ENCODE measurements around the gene EPB41L4A.
A peak's percentile ranks its signal among the peaks of the same experiment; 100 is the strongest.

Gene EPB41L4A

DNA sequence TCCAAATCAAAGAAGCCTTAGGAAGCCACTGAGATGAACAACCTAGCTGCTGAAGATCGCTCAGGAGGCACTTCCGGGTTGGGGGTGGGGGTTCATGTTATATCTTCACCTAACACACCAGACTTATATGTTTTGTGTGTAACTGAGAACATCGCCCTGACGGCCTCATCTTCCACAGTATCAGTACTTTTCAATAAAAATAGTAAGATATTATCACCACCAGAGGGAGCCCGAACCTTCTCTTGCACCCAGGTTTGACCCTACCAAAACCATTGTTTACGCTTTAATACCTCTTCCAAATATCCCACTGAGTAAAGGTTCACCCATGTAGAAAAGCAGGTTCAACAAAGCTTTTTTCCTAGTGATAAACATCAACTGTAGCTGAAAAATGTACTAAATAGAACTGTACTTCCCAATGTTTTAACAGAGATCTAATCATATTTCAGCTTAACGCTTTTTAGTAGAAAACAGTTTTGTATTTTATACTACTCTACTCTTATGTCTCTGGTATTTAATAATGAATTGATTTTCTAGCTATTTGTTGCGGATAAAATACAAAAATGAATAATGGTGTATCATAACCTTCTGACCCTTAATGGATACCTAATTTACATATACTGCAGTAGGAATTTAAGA, 244.0 kb downstream of the EPB41L4A start:
- peaks cover 4% of the 10 kb centered on the region for H3K4me1 ChIP-seq (ENCODE audit: low read depth, poor library complexity, severe bottlenecking)

DNA sequence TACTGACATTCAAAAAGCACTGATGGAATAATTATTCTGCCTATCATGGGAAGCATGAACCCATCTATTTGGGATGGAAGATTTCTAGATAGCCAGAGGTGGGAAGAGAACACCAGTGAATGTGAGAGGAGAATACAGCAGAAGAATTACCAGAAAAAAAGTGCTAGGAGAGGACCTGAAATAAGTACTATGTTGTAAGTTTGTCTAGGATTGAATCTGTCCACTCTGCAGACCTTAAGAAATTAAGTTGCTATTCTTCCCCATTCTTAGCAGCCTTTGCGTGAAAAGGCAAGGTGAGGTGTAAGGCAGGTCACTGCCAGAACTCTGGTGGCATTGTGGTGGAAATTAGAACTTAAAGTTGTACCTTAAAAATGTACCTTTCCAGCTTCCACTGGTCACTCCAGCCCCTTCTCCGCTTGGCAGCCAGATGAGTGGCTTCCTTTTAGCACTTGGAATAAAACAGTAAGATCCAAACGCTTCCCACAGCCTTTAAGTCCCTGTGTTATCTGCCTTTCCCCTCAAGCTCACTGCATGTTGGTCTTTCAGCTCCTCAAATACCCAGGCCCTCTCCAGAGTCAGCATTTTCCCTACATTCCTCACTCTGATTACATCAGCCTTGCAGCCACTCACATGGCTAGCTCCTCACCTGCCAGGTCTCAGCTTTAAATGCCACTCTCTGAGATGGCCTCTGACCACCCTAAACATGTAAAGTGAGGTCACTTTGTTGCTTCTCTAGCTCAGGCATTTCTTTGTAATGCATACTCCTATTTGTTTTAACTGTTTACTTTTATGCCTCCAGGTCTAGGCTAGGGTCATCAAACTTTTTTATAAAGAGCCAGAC, 253.0 kb downstream of the EPB41L4A start:
- Histone ChIP-seq H3K36me3 (ENCODE audit: insufficient read depth) (no peaks in the 10 kb centered on the region; the same call in 1 of the 2 replicates), H4K20me1 (ENCODE audit: insufficient read depth) (no peaks in the 10 kb centered on the region), H3K27me3 (ENCODE audit: insufficient read depth, low read depth) (no peaks in the 10 kb centered on the region), H3K9ac (no peak overlapping the region), H2AFZ (ENCODE audit: low read depth) (no peak overlapping the region), H3K4me3 (IDR thresholded peaks at IDR 0.05; ENCODE audit: insufficient read depth, low read depth, low read length) (no peak overlapping the region), H3K4me2 (no peak overlapping the region), H3K27ac (no peak overlapping the region), H3K79me2 (ENCODE audit: insufficient read depth, low read depth) (peaks cover 18% of the 10 kb centered on the region), H3K4me1 (ENCODE audit: low read depth, poor library complexity, severe bottlenecking) (peaks cover 10% of the 10 kb centered on the region)
- TF ChIP-seq, protein P1, sequence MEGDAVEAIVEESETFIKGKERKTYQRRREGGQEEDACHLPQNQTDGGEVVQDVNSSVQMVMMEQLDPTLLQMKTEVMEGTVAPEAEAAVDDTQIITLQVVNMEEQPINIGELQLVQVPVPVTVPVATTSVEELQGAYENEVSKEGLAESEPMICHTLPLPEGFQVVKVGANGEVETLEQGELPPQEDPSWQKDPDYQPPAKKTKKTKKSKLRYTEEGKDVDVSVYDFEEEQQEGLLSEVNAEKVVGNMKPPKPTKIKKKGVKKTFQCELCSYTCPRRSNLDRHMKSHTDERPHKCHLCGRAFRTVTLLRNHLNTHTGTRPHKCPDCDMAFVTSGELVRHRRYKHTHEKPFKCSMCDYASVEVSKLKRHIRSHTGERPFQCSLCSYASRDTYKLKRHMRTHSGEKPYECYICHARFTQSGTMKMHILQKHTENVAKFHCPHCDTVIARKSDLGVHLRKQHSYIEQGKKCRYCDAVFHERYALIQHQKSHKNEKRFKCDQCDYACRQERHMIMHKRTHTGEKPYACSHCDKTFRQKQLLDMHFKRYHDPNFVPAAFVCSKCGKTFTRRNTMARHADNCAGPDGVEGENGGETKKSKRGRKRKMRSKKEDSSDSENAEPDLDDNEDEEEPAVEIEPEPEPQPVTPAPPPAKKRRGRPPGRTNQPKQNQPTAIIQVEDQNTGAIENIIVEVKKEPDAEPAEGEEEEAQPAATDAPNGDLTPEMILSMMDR (conservative IDR thresholded peaks at IDR 0.05; ENCODE audit: low read depth, low read length), result no peak

More for the DNA sequence above, 244.0 kb downstream of the EPB41L4A start:
- H4K20me1 ChIP-seq (ENCODE audit: insufficient read depth), result no peaks in the 10 kb centered on the region
- H3K4me2 ChIP-seq, result no peak overlapping the region
- no peaks in the 10 kb centered on the region for H3K36me3 ChIP-seq (ENCODE audit: insufficient read depth)
- no peaks in the 10 kb centered on the region for H3K27me3 ChIP-seq (ENCODE audit: insufficient read depth, low read depth)
- H2AFZ ChIP-seq (ENCODE audit: low read depth), result peak overlapping the region; percentile 58; the same call in 1 of the 2 replicates
- H3K9ac ChIP-seq, result no peak overlapping the region
- H3K79me2 ChIP-seq (ENCODE audit: insufficient read depth, low read depth), result no peaks in the 10 kb centered on the region
- no peak overlapping the region for H3K27ac ChIP-seq
- TF ChIP-seq, protein P1 (conservative IDR thresholded peaks at IDR 0.05; ENCODE audit: low read depth, low read length), result peak; percentile 91
- no peak overlapping the region for H3K4me3 ChIP-seq (IDR thresholded peaks at IDR 0.05; ENCODE audit: insufficient read depth, low read depth, low read length)

DNA sequence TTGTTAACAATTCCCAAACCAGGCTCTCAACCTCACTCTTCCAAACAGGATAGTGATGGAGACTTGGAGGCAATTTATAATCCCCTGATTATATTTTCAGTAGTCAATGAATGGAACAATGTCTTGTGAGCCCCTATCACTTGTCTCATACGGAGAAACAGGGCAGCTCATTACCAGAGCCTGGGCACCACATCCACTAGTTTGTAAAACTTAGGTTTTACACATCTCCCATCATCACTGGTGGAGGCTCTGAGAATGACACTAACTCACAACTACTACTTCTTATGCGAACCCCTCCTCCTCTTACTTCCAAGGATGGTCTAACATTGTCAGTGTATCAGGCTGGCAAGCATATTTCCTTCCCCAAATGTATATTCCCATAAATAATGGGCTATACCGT, 253.7 kb downstream of the EPB41L4A start:
- peaks cover 10% of the 10 kb centered on the region for H3K4me1 ChIP-seq (ENCODE audit: low read depth, poor library complexity, severe bottlenecking)
- no peak overlapping the region for H3K4me3 ChIP-seq (IDR thresholded peaks at IDR 0.05; ENCODE audit: insufficient read depth, low read depth, low read length)
- H3K27ac ChIP-seq, result no peak overlapping the region
- no peak overlapping the region for H3K9ac ChIP-seq
- TF ChIP-seq, protein P1 (conservative IDR thresholded peaks at IDR 0.05; ENCODE audit: low read depth, low read length), result no peak
- H3K36me3 ChIP-seq (ENCODE audit: insufficient read depth), result no peaks in the 10 kb centered on the region; the same call in 1 of the 2 replicates
- H3K4me2 ChIP-seq, result no peak overlapping the region
- H3K27me3 ChIP-seq (ENCODE audit: insufficient read depth, low read depth), result no peaks in the 10 kb centered on the region
- peaks cover 22% of the 10 kb centered on the region for H3K79me2 ChIP-seq (ENCODE audit: insufficient read depth, low read depth)
- H2AFZ ChIP-seq (ENCODE audit: low read depth), result no peak overlapping the region
- no peaks in the 10 kb centered on the region for H4K20me1 ChIP-seq (ENCODE audit: insufficient read depth)

DNA sequence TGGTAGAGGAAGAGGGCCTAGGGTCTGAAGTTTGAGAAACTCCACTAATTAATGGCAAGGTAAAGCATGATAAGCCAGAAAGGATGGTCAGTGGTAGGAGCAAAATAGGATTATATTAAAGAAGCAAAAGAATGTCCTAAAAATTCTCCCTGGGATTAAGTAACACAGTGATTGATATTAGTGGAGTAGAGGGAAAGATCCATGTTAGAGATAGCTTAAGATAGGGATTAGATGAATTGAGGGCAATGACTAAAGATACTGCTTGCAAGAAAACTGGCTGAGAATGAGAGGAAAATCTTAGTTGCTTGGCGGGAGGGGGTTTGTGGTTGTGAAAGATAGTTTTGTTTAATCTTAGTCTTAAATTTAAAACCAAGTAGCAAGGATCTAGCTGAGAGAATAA, 255.6 kb downstream of the EPB41L4A start:
- no peaks in the 10 kb centered on the region for H4K20me1 ChIP-seq (ENCODE audit: insufficient read depth)
- H3K4me2 ChIP-seq, result no peak overlapping the region
- no peak overlapping the region for H3K4me3 ChIP-seq (IDR thresholded peaks at IDR 0.05; ENCODE audit: insufficient read depth, low read depth, low read length)
- H3K79me2 ChIP-seq (ENCODE audit: insufficient read depth, low read depth), result peaks cover 22% of the 10 kb centered on the region
- H3K27me3 ChIP-seq (ENCODE audit: insufficient read depth, low read depth), result no peaks in the 10 kb centered on the region
- no peaks in the 10 kb centered on the region; the same call in 1 of the 2 replicates for H3K36me3 ChIP-seq (ENCODE audit: insufficient read depth)
- H3K27ac ChIP-seq, result no peak overlapping the region
- no peak overlapping the region for H3K9ac ChIP-seq
- peaks cover 10% of the 10 kb centered on the region for H3K4me1 ChIP-seq (ENCODE audit: low read depth, poor library complexity, severe bottlenecking)
- TF ChIP-seq, protein P1 (conservative IDR thresholded peaks at IDR 0.05; ENCODE audit: low read depth, low read length), result no peak
- no peak overlapping the region for H2AFZ ChIP-seq (ENCODE audit: low read depth)

Measured in KMS-11 (cell line).